ENCODE measurements around the gene MAML2. TPM values are rescaled to one million over a fixed set of nuclear protein-coding genes. Genes with fewer than 3 reads are reported as not detected.

Gene MAML2
- total and polyA plus RNA-seq, 8 donors: 2.4 to 11.8 (median 4.1) TPM

DNA sequence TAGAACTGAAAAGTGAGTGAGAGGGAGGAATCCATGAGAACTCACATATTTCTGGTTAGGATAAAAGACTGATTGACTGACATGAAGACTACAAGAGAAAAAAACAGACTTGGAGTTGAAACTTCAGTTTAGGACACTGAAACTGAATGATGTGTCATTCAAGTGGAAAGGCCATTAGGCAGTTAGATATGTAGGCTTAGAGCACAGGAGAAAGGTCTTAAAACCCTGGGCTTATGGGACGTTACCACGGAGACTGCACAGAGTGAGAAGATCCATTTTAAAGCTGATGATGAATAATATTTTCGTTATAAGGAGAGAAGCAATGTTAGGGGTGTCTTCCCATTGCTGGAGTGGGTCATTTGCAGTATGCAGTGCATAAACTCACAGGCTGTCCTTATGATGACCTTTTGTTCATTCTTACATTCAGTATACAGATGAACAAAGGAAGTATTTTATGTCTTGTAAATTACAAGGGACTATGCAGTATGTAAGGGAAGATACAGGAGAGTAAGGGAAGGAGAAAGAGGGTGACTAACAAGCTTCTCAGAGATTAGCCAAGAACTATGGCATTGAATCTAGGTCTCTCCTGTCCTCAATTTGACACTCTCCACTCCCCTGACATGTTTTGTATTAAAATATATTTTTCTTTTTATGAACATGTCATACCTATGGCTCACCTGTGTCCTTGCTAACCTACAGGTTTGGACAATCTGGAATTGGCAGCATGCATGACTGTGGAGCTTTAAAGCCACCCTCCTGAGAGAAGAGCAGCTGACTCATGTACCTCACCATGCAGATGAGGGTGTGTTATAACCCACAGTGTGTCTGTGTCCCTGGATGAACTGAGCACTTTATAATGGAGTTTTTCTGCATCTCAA is 63.7 kb downstream of the MAML2 start:
- Histone ChIP-seq H3K27me3 (no peaks in the 10 kb centered on the region), H3K9me3 (no peaks in the 10 kb centered on the region), H3K4me1 (peaks cover 0 to 3% (median 0%) of the 10 kb centered on the region in 3 donors), H3K36me3 (no peaks in the 10 kb centered on the region), H3K27ac (peak overlapping the region in 1 of 4 donors; percentile 8), H3K4me3 (no peak overlapping the region)
- no peak for FAIRE-seq
- TF ChIP-seq CTCF (IDR thresholded peaks at IDR 0.05): no peak
- no peak for ATAC-seq
- WGBS, 2 donors: 45 to 63% methylated on average over 3 of the region's 3 CpGs
- intact Hi-C loops (cut with DNase I): no loop called here
- no peak for DNase-seq

GRCh38 chr11:96278039-96278897 is 64.7 kb downstream of the MAML2 start:
- no peaks in the 10 kb centered on the region for H3K9me3 ChIP-seq
- no peak for FAIRE-seq
- intact Hi-C loops (cut with DNase I): no loop called here
- H3K4me3 ChIP-seq: no peak overlapping the region
- no peaks in the 10 kb centered on the region for H3K27me3 ChIP-seq
- no peaks in the 10 kb centered on the region for H3K36me3 ChIP-seq
- peaks cover 0 to 7% (median 3%) of the 10 kb centered on the region in 3 donors for H3K4me1 ChIP-seq
- no peak for TF ChIP-seq CTCF (IDR thresholded peaks at IDR 0.05)
- no peak for DNase-seq
- WGBS, 2 donors: 49 to 50% methylated on average over 6 of the region's 6 CpGs
- peak in 1 of 4 donors; percentile 38 for ATAC-seq
- peak overlapping the region in 1 of 4 donors; percentile 8 for H3K27ac ChIP-seq

- no peaks in the 10 kb centered on the region for H3K36me3 ChIP-seq
- no peaks in the 10 kb centered on the region for H3K27me3 ChIP-seq
- FAIRE-seq (no peak), DNase-seq (no peak), ATAC-seq (no peak)
- no peaks in the 10 kb centered on the region for H3K9me3 ChIP-seq
- TF ChIP-seq CTCF (IDR thresholded peaks at IDR 0.05): no peak
- H3K4me1 ChIP-seq: peaks cover 0 to 9% (median 8%) of the 10 kb centered on the region in 3 donors
- no peak overlapping the region for H3K27ac ChIP-seq
- H3K4me3 ChIP-seq: no peak overlapping the region
- intact Hi-C loops (cut with DNase I): no loop called here
Observed at GRCh38 chr11:96277696-96278038, 65.3 kb downstream of the MAML2 start.

DNA sequence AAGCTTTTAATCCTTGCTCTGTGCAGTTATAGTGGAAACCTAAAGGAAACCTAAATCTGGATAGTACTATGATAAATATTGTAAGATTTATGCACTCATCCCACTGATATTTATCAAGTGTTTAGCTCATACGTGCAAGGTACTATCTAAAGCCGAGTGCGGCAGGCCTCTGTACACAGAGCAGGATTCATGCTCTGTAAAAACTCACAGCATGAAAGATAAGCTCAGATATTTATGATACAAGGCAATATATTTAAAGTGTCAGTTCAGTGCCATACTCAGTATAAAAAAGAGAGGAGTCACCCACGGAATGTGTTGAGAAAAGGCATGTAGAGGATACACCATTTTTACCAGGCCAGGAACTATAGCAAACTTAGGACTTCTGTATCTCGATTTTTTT is 66.2 kb downstream of the MAML2 start:
- H3K36me3 ChIP-seq: no peaks in the 10 kb centered on the region
- H3K4me3 ChIP-seq: no peak overlapping the region
- WGBS, 2 donors: 70 to 78% methylated on average over 5 of the region's 5 CpGs
- H3K27me3 ChIP-seq: no peaks in the 10 kb centered on the region
- no peak overlapping the region for H3K27ac ChIP-seq
- FAIRE-seq (no peak), DNase-seq (no peak), ATAC-seq (no peak)
- no peaks in the 10 kb centered on the region for H3K9me3 ChIP-seq
- no peak for TF ChIP-seq CTCF (IDR thresholded peaks at IDR 0.05)
- intact Hi-C loops (cut with DNase I): no loop called here
- H3K4me1 ChIP-seq: peaks cover 0 to 15% (median 10%) of the 10 kb centered on the region in 3 donors

Data from pancreas (tissue), 10 donors.